HG02943 (cell line): ENCODE measurements around the gene RFX1.
"Not testable (repeated sequence)": the region's sequence is repeated elsewhere in the genome, so short reads cannot be mapped to it uniquely, and the experiment has no call there.

Experiments used
- ATAC-seq: cut with Tn5 transposase; IDR thresholded peaks from one replicate; pipeline ENCODE4 v1.9.1; 2021; ENCODE audit warnings: mild to moderate bottlenecking, low read depth, moderate library complexity; ENCODE audit not compliant: unreplicated experiment

Gene RFX1

DNA sequence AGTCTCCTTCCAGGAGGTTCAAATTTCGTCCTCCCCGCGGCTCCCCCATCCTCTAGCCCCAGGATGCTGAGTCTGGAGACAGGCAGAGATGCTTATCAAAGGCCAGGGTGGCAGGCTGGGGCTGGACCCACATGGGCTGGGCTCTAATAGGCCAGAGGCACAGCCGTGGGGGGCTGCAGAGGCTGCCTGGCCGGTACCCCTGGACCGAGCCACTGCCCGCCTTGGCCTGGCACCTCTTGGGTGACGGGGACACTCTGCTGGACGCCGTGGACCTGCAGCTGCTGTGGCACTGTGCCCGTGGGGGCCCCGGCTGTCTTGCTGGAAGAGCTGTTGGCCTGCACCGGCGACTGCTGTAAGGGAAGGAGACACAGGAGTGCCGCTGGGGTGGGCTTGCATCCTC lies 25.8 kb downstream of the RFX1 start:
- ATAC-seq, result no peak

DNA sequence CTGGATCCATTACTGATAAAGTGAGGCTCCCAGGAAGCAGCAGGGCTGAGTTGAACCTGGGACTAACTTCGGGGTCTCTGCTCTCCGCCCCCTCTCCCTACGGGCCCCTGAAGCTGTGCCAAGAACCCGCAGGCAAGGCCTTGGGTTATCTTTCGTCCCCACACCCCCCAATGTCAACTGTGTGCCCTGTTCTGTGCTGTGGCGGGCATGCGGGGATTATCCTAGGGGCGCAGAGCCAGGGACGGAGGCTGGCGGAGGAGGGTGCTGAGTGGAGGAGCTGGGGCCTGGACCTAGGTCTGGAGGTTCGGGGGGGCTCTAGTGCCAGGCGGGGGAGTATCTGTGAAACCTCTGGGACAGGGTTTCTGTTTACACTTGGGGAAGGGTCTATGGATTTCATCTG lies 26.4 kb downstream of the RFX1 start:
- no peak for ATAC-seq

DNA sequence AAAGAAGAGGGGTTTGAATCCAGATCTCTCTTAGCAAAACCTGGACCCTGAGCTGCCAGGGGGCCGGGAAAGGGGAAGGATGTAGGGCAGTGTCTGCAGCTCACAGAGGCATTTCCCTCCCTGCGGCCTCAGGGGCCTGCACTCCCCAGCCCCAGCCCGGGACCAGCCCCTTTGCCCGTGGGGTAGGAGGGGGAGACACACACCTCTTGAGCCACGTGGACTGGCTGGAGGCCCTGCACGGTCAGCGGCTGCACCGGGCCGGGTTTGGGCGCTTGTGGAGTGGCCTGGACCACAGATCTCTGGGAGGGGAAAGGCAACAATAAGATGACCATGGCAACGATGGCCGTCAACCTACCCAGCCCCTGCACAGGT lies 26.9 kb downstream of the RFX1 start:
- ATAC-seq, result no peak

DNA sequence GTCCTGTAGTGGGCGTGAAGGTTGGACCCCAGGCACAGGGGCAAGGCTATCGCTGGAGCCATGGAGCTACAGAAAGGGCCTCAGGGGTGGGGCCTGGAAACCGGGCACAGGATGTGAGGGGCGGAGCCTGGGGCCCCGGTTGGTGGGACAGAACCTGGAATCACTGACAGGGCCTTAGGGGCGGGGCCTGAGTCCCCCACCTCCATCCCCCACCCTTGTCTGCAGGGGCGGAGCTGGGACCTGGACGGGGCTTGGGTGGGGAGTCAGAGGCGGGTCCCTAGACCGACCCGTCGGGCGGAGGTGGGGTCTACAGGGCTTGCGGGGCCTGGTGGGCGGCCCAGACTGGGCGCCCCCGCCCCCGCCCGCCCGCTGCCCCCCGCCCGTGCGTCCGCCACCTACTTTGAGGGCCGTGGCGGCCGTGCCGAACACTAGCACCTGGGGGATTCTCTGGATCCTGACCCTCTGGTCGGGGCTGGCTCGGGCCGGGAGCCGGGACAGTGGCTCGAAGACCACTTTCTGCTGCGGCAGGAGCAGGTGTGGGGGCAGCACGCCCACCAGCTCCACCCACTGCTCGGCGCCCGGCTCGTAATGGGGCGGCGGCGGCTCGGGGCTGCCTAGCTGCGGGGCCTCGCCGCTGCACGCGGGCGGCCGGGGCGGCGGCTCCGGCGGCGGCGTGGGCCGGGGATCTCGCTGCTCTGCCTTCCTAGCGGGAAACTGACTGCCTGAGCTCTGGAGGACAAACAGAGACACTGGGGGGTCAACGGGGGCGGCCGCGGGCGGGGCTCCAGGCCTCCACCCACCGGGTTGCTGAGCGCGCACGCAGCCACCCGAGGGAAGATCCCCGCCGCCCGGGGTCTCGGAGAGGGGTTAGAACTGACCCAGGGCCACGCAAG lies 27.5 kb downstream of the RFX1 start:
- ATAC-seq, result no peak

- ATAC-seq, result no peak
These were observed 28.3 kb downstream of the RFX1 start for GRCh38 chr19:13977803-13978202.

- no peak for ATAC-seq
These were observed 29.7 kb downstream of the RFX1 start for GRCh38 chr19:13976446-13976845.

GRCh38 chr19:13975870-13976269 lies 30.2 kb downstream of the RFX1 start:
- no peak for ATAC-seq

DNA sequence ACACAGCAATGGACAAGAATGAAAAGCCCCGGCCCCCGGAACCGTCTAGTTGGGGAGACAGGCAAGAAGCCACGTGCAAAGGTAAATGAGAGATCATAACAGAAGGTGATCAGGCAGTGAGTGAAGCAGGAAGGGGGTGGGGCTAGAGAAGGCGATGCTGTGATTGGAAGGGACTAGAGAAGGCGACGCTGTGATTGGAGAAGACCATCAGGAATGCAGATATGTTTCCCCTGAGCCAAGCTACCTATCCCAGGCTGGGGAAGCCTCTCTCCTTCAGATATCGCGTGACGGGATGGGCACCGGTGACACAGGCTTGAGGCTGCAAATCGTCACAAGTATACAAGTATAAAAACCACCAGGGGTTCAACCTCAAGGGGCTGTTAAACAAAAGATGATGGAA lies 32.0 kb downstream of the RFX1 start:
- no peak for ATAC-seq

GRCh38 chr19:13973479-13973878 lies 32.6 kb downstream of the RFX1 start:
- not testable (repeated sequence) for ATAC-seq

DNA sequence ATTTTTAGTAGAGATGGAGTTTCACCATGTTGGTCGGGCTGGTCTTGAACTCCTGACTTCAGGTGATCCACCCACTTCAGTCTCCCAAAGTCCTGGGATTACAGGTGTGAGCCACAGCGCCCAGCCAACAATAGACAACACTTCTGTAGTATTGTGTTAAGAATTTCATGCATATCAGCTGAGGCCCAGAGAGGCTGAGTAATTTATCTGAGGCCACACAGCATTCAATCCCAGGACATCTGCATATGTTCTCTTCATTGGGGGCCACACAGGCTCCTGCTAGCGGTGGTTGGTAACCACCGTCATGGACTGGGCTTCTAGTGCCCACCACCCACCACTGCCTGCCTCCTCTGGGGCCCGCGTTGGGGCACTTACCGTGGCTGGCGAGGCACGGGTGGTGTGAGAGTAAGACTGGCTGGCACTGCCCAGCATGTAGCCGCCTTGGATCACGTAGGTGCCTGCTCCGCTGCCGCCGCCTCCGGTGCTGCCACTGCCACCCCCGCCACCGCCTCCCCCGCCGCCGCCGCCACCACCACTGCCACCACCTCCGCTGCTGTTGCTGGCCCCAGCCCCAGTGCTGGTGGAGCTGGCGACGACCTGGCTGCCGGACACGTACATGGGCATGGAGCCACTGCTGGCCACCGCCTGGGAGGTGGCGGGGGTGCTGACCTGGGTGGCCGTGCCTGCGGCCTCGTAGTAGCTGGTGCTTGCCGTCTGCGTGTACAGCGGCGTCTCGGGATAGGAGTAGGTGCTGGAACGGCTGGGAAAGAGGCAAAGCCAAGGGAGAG lies 33.6 kb downstream of the RFX1 start:
- ATAC-seq, result no peak

DNA sequence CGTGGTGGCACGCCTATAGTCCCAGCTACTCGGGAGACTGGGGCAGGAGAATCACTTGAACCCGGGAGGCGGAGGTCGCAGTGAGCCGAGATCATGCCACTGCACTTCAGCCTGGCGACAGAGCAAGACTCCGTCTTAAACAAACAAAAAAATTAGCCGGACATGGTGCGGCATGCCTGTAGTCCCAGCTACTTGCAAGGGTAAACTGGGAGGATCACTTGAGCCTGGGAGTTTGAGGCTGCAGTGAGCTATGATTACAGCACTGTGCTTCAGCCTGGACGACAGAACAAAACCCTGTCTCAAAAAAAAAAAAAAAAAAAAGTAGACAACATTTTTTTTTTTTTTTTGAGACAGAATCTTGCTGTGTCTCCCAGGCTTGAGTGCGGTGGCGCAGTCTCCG lies 34.3 kb downstream of the RFX1 start:
- not testable (repeated sequence) for ATAC-seq

- ATAC-seq, result no peak
These were observed 36.2 kb downstream of the RFX1 start for GRCh38 chr19:13969897-13970296.

GRCh38 chr19:13968999-13969398 lies 37.1 kb downstream of the RFX1 start:
- ATAC-seq, result no peak

DNA sequence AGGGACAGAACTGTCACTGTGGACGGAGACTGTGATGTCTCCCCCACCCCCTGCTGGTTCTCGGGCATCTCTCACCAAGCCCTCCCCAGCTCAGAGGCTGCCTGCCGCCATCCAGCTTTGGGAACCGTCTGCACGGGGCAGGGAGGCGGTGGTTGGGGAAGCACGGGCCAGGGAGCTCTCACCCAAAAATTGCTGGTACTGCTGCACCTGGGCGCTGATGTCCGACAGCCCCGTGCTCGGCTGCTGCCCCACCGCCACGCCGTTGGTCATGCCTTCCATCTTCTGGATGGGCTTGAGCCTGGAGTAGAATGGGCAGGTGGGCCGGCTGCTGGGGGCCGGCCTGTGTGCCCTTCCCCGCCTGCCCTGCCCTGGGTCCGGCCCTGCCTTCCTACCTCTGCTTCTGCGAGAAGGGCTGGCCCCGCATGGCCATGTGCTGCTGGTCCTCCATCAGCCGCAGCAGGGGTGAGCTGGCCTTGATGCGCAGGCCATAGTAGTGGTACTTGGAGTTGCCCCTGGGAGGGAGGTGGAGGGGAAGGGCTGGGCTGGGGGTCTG lies 37.7 kb downstream of the RFX1 start:
- no peak for ATAC-seq

GRCh38 chr19:13967206-13967605 lies 38.9 kb downstream of the RFX1 start:
- not testable (repeated sequence) for ATAC-seq

GRCh38 chr19:13966684-13967128 lies 39.4 kb downstream of the RFX1 start:
- no peak for ATAC-seq

DNA sequence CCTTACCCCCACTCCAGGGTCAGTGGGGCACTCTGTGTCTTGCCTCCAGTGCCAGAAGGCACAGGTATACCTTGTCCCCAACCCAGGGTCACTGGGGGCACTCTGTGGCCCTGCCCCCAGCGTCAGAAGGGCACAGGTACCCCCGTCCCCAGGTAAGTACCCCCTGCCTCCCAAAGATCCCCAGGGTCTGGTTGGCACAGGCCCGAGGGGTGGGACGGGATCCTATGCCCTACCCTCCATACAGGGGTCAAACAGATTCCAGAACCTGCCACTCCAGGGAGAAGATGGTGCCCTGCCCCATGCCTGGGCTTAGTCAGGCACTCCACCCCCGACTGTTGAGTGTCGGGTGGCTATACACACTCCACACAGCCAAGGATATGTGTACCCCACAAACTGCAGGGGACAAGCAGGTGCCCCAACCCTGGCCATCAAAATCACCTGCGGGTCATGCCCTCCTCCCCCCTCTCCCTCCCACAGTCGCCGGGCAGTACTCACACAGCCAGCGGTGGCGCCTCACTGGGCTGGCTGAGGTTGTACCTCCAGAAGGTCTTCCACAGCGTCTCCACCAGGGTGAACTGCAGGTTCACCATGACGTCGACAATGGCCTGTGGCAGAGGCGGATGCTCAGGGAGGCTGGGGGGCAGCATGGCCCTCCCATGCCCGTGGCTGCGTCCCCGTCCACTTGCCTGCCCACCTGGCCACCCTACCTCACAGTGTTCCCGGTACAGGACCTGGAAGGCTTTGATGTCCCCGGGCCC lies 40.0 kb downstream of the RFX1 start:
- ATAC-seq, result no peak

GRCh38 chr19:13965377-13965896 lies 40.7 kb downstream of the RFX1 start:
- no peak for ATAC-seq

GRCh38 chr19:13964776-13965175 lies 41.3 kb downstream of the RFX1 start:
- no peak for ATAC-seq

GRCh38 chr19:13963603-13964105 lies 42.5 kb downstream of the RFX1 start:
- no peak for ATAC-seq
